Endothelial cell of hepatic sinusoid (primary cell): ENCODE results near the gene IFITM10.

Experiments
- in situ Hi-C: cut with HindIII; loops from 2 replicates; pipeline ENCODE4 v1.10.0; 2017; ENCODE audit warnings: low sequenced_read_pairs

IFITM10 gene

DNA sequence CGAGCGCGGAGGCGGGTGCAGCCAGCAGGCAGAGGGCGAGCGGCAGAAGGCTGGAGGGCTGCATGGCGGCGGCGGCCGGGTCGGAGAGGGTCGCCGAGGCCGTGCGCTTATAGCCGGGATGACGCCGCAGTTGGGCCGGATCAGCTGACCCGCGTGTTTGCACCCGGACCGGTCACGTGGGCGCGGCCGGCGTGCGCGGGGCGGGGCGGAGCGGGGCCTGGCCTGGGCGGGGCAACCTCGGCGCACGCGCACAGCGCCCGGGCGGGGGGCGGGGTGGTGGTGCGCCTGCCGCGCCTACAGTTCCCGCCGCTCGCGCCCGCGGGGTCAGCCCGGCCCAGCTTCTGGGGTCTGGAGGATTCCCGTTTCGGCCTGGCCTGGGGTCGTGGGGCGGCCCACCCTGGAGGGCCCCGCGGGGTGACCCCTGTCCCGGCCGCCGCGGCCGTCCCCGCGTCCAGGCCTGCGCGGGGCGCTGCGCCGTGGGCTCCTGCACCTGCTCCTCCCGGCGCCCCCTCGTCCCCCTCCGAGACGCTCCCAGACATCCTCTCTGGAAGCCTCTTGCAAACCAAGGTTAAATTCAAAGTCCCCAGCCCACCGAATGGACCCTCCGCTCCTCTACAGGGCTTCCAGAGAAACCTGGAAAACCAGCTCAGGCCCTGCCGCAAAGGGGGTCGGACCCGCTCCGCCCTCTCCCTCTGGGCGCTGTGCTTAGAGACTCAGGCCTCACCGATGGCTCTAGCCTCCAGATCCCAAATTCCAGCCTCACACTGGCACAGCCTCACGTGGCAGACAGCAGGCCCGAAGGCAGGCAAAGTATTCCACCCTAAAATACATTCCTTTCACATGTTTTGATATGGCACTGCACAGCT lies 13.6 kb upstream of the IFITM10 start, which contains the start of gene CTSD:
Gene CTSD, minus strand, starts transcription at position 132 of the 866 bp plus-strand sequence. Its CDS starts 68 bp downstream, at position 64.
- in situ Hi-C loops: no loop called here

- in situ Hi-C loops: no loop called here
Observed at GRCh38 chr11:1763336-1763795, 13.0 kb upstream of the IFITM10 start.

GRCh38 chr11:1762537-1763302 lies 12.3 kb upstream of the IFITM10 start:
- in situ Hi-C loops: no loop called here

GRCh38 chr11:1761857-1762536 lies 11.6 kb upstream of the IFITM10 start:
- in situ Hi-C loops: no loop called here

DNA sequence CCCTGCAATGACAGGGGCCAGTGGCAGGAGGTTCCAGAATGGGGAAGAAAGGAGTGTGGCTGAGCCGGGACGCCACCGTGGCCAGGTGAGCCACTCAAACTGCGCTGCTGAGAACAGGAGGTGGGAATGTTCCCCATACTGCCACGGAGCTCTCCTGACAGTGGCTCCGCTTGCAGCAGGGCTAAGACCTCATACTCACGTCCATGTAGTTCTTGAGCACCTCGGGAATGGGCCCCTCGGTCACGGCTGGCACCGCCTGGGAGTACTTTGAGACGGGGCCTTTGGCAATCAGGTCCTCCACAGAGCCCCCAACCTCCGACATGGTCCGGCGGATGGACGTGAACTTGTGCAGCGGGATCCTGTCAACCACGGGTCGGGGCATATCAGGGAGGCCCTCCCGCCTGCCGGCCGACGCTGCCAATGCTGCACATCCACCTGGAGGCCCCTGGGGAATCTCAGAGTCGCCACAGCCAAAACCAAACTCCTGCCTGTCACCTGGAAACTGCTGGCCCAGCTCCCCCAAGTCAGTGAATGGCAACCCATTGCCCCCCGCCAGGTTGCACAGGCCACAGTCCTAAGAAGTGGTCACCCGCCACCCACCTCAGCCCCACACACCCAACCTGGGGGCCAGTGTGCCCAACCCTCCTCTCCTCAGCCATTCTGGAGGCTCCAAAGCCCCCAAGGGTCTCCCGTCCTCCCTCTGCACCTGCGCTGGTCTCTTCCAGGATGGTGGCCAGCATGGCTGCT lies 10.9 kb upstream of the IFITM10 start:
- in situ Hi-C loops: no loop called here

- in situ Hi-C loops: no loop called here
Observed at GRCh38 chr11:1760351-1761109, 10.1 kb upstream of the IFITM10 start.

GRCh38 chr11:1759851-1760220 lies 9.4 kb upstream of the IFITM10 start:
- in situ Hi-C loops: no loop called here

DNA sequence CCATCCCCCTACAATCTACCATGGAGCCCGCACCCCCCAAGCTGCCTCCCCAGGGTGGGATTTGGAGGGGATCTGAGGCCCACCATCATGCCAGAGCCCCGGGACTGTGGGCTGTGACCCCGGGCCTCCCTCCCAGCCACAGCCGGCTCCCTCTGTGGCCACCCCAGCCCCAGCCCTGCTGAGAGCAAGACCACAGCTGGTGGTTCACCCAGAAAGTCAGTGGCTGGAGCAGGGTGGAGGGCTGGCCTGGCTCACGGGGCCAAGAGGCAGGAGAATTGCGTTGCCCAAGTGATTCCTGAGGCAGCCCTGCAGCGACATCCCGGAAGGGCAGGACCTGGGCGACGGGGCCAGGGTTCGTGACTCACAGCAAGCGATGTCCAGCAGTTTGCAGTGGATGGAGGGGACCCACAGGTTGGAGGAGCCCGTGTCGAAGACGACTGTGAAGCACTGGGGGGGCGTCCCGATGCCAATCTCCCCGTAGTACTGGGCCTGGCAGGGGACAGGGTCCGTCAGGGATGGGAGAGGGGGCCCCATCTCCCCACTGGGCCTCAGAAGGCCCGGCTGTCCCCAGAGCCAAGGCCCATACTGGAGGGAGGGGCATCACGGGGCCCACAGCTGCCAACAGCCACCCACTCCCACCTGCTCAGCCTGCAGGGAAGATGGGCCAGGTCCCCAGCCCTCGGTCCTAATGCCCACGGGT lies 8.9 kb upstream of the IFITM10 start:
- in situ Hi-C loops: no loop called here

- in situ Hi-C loops: no loop called here
Observed at GRCh38 chr11:1758611-1759150, 8.3 kb upstream of the IFITM10 start.

GRCh38 chr11:1757861-1758610 lies 7.6 kb upstream of the IFITM10 start:
- in situ Hi-C loops: no loop called here

GRCh38 chr11:1756791-1757771 lies 6.7 kb upstream of the IFITM10 start:
- in situ Hi-C loops: no loop called here

DNA sequence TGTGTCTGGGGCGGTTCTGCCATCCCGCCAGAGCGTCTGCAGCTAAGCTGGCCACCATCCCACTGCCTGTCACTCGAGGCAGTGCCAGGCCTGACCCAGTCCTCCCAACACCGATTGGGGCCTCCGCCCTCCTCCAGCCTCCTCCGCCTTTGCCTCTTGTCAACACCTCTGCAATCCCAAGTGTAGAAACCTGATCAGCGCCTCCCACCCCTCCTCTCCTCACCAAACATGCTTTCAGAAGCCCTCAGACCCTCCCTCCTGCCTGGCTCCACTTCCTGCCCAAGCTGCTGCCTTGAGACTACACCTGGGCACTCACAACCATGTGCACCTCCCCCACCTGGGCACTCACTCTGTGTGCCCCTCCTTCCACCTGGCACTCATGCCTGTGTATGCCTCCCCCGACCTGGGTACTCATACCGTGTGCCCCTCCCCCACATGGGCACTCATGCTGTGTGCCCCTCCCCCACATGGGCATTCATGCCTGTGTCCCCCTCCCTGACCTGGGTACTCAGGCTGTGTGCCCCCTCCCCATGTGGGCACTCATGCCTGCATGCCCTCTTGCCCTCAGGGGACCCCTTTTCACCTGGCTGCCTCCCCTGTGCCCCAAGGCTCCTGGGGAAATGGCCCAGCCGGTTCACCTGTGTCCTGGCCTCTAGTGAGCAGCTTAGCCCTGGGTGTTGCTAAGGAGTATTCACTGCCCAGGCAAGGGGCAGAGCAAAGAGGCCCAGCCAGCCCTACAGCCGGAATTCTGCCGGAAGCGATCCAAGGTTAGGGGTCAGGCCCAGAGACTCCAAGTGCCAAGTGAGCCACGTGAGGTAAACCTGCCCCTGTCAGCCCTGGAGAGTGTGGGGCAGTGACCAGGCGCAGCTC lies 5.5 kb upstream of the IFITM10 start:
- in situ Hi-C loops: no loop called here

DNA sequence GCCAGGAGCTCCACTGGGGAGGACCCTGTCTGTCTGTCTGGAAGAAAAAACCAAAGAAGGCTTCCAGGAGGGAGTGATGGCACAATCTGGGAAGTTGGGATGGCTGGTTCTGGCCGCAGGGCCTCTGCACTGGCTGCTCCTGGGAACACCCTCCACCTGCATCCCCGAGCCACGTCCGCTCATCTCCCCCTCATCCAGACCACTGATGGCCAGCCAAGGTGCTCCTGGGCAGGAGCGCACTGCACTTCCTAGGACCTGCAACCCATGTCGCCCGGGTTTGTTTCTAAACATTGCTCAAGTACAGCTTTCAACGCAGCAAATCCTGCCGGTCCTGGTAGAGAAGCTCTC lies 4.9 kb upstream of the IFITM10 start:
- in situ Hi-C loops: no loop called here

DNA sequence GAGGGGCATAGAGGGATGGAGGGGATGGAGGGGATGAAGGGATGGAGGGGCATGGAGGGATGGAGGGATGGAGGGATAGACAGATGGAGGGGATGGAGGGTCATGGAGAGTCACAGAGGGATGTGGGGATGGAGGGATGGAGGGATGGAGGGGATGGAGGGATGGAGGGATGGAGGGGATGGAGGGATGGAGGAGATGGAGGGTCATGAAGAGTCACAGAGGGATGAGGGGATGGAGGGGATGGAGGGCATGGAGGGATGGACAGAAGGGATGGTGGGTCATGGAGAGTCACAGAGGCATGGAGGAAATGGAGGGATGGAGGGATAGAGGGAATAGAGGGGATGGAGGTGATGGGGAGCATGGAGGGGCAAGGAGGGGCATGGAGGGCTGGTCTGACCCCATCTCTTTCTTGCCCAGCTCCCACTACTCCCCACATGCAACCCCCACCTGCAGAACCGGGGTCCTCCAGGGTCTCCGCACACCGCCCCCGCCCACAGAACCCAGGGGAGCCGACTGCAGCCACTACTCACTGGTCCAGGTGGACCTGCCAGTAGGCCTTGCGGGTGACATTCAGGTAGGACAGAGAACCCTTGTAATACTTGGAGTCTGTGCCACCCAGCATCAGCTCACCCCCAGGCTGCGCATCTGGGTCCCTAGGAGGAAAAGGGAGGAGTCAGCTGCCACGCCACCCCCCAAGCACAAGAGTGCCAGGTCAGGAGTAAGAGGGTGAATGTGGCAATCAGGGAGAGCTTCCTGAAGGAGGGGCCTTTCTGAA lies 4.2 kb upstream of the IFITM10 start:
- in situ Hi-C loops: no loop called here

DNA sequence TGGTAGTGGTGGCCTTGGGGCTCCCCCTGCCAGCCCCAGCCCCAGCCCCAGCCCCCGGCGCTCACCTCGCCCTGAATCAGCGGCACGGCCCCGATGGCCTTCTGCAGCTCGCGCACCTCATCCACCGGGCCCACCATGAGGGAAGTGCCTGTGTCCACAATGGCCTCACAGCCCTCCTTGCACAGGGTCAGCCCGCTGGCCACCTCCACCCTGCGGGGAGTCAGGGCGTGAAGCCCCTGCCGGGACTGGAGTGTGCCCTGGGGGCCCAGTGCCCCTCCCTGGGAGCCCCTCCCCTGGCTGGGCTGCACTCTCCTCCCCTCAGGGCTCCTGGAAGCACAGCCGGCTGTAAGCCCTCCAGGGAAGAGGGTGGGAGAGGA lies 3.5 kb upstream of the IFITM10 start:
- in situ Hi-C loops: no loop called here
